Upper lobe of right lung (tissue), 1 donor: ENCODE data around the gene PCDHA6. TPM values are rescaled to one million over a fixed set of nuclear protein-coding genes. Genes with fewer than 3 reads are reported as not detected.
A peak's percentile ranks its signal among the peaks of the same experiment; 100 is the strongest.

Experiments
- ATAC-seq: fragments of 200-7000 bp; cut with Tn5 transposase; one replicate; pipeline ENCODE4 v1.9.1; 2020; ENCODE audit warnings: mild to moderate bottlenecking, moderate library complexity
- DNase-seq: peaks from one replicate; pipeline ENCODE4 v3.0.0-alpha.2; 2020
- H3K27ac ChIP-seq: fragments of 200-600 bp; one replicate; pipeline ENCODE4 v1.8.0; 2022
- H3K27me3 ChIP-seq: fragments of 200-600 bp; one replicate; pipeline ENCODE4 v1.8.0; 2022; ENCODE audit warnings: mild to moderate bottlenecking
- H3K36me3 ChIP-seq: fragments of 200-600 bp; one replicate; pipeline ENCODE4 v1.8.0; 2022
- H3K4me1 ChIP-seq: fragments of 200-600 bp; one replicate; pipeline ENCODE4 v1.8.0; 2022
- H3K4me3 ChIP-seq: fragments of 200-600 bp; one replicate; pipeline ENCODE4 v1.8.0; 2022; ENCODE audit warnings: mild to moderate bottlenecking
- H3K9me3 ChIP-seq: fragments of 200-600 bp; one replicate; pipeline ENCODE4 v1.8.0; 2022
- intact Hi-C: fragments of 100-400 bp; cut with DNase I; formaldehyde crosslinking; loops from one replicate; pipeline ENCODE4 v1.11.0; 2022
- total RNA-seq: library from RNA; stranded (reverse); fragmentation: NEBNext Ultra II Directional; extraction: Animal tissue kit (Norgen Biotek cat#: 25700); gene quantifications from one replicate; pipeline ENCODE4 v1.2.1, GENCODE V29; 2021
- TF ChIP-seq, protein P1 (sequence below): fragments of 200-600 bp; IDR thresholded peaks from one replicate; pipeline ENCODE4 v1.8.0; 2022; ENCODE audit warnings: antibody characterized with exemption
- donor health status: DM: no; HTN: yes; CAD: no; lungs with severe emphysema.

Gene PCDHA6
- total RNA-seq, 1 donor from 2014 or later: 0.64 TPM

- ATAC-seq (peak; percentile 40), DNase-seq (no peak)
- TF ChIP-seq, protein P1, sequence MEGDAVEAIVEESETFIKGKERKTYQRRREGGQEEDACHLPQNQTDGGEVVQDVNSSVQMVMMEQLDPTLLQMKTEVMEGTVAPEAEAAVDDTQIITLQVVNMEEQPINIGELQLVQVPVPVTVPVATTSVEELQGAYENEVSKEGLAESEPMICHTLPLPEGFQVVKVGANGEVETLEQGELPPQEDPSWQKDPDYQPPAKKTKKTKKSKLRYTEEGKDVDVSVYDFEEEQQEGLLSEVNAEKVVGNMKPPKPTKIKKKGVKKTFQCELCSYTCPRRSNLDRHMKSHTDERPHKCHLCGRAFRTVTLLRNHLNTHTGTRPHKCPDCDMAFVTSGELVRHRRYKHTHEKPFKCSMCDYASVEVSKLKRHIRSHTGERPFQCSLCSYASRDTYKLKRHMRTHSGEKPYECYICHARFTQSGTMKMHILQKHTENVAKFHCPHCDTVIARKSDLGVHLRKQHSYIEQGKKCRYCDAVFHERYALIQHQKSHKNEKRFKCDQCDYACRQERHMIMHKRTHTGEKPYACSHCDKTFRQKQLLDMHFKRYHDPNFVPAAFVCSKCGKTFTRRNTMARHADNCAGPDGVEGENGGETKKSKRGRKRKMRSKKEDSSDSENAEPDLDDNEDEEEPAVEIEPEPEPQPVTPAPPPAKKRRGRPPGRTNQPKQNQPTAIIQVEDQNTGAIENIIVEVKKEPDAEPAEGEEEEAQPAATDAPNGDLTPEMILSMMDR: no peak
- H3K9me3 ChIP-seq: no peaks in the 10 kb centered on the region
- H3K4me1 ChIP-seq: no peaks in the 10 kb centered on the region
- H3K27me3 ChIP-seq: peaks cover 12% of the 10 kb centered on the region
- H3K36me3 ChIP-seq: no peaks in the 10 kb centered on the region
- intact Hi-C loops: loop anchor here (10.0 kb wide), 1 partner anchor 168 kb away; no protein-coding TSS in a partner anchor
- H3K4me3 ChIP-seq: no peak overlapping the region
- H3K27ac ChIP-seq: no peak overlapping the region
These were observed 49.5 kb downstream of the PCDHA6 start for GRCh38 chr5:140877262-140877581.

Other genes with a start within 250 kb of the PCDHA6 start
- 127 TPM for gene CD14, start 194.8 kb upstream of the PCDHA6 start, total RNA-seq
- gene TMCO6, start 188.5 kb upstream of the PCDHA6 start, total RNA-seq: 10.7 TPM
- 47.2 TPM for gene NDUFA2, start 180.3 kb upstream of the PCDHA6 start, total RNA-seq
- 63.5 TPM for gene IK, start 180.1 kb upstream of the PCDHA6 start, total RNA-seq
- 23.4 TPM for gene WDR55, start 163.1 kb upstream of the PCDHA6 start, total RNA-seq
- 0.84 TPM for gene DND1, start 154.4 kb upstream of the PCDHA6 start, total RNA-seq
- 46.9 TPM for gene HARS1, start 136.6 kb upstream of the PCDHA6 start, total RNA-seq
- 23.1 TPM for gene HARS2, start 136.5 kb upstream of the PCDHA6 start, total RNA-seq
- gene ZMAT2, start 127.5 kb upstream of the PCDHA6 start, total RNA-seq: 42.3 TPM
- gene PCDHA1, start 41.8 kb upstream of the PCDHA6 start, total RNA-seq: not detected
- 0.35 TPM for gene PCDHA2, start 33.1 kb upstream of the PCDHA6 start, total RNA-seq
- gene PCDHA3, start 26.9 kb upstream of the PCDHA6 start, total RNA-seq: 1.3 TPM
- 1.1 TPM for gene PCDHA4, start 20.9 kb upstream of the PCDHA6 start, total RNA-seq
- gene PCDHA5, start 6.3 kb upstream of the PCDHA6 start, total RNA-seq: 0.43 TPM
- 0.35 TPM for gene PCDHA7, start 6.3 kb downstream of the PCDHA6 start, total RNA-seq
- gene PCDHA8, start 13.2 kb downstream of the PCDHA6 start, total RNA-seq: 0.49 TPM
- 0.20 TPM for gene PCDHA9, start 20.4 kb downstream of the PCDHA6 start, total RNA-seq
- gene PCDHA10, start 27.9 kb downstream of the PCDHA6 start, total RNA-seq: 1.7 TPM
- gene PCDHA11, start 41.0 kb downstream of the PCDHA6 start, total RNA-seq: 0.38 TPM
- 8.8 TPM for gene PCDHA12, start 47.3 kb downstream of the PCDHA6 start, total RNA-seq
- gene PCDHA13, start 54.2 kb downstream of the PCDHA6 start, total RNA-seq: 2.3 TPM
- 3.7 TPM for gene PCDHAC1, start 98.3 kb downstream of the PCDHA6 start, total RNA-seq
- 10.0 TPM for gene PCDHAC2, start 138.5 kb downstream of the PCDHA6 start, total RNA-seq
- 0.12 TPM for gene PCDHB1, start 223.4 kb downstream of the PCDHA6 start, total RNA-seq